Activated T-helper 2 cell treated with anti-CD3 and anti-CD28 coated beads, Interferon-gamma antibody, Interleukin-2, Interleukin-4, amounts not matched to agents 10 μg/mL and 5 μg/mL and 100 μg/mL, durations not matched to agents 14 hours and 24 hours and 36 hours (primary cell): ENCODE results near the gene CYP27B1. TPM values are rescaled to one million over a fixed set of nuclear protein-coding genes. Genes with fewer than 3 reads are reported as not detected.
"Not testable (repeated sequence)": the region's sequence is repeated elsewhere in the genome, so short reads cannot be mapped to it uniquely, and the experiment has no call there.

Source experiments
- DNase-seq: peaks from one replicate; pipeline ENCODE4 v3.0.0; 2021; ENCODE audit warnings: low spot score
- H3K27ac Mint-ChIP-seq: one replicate; pipeline ENCODE4 v1.8.0; 2021; ENCODE audit warnings: mixed read lengths
- H3K27me3 Mint-ChIP-seq: one replicate; pipeline ENCODE4 v1.8.0; 2021; ENCODE audit warnings: low read depth, mixed read lengths
- H3K36me3 Mint-ChIP-seq: one replicate; pipeline ENCODE4 v1.8.0; 2021; ENCODE audit warnings: low read depth, mixed read lengths
- H3K4me1 Mint-ChIP-seq: one replicate; pipeline ENCODE4 v1.8.0; 2021; ENCODE audit warnings: low read depth, mixed read lengths
- H3K4me3 Mint-ChIP-seq: one replicate; pipeline ENCODE4 v1.8.0; 2021; ENCODE audit warnings: low read depth, mild to moderate bottlenecking, moderate library complexity, mixed read lengths
- H3K9me3 Mint-ChIP-seq: one replicate; pipeline ENCODE4 v1.8.0; 2021; ENCODE audit warnings: mixed read lengths
- intact Hi-C: fragments of 100-400 bp; cut with micrococcal nuclease; formaldehyde crosslinking; loops from one replicate; pipeline ENCODE4 v1.15.1; 2023
- total RNA-seq: library from RNA; stranded (reverse); gene quantifications from 2 replicates; pipeline ENCODE4 v1.2.3, GENCODE V29; 2022

CYP27B1 gene
- total RNA-seq, 1 donor from 2014 or later = 13.0 TPM

DNA sequence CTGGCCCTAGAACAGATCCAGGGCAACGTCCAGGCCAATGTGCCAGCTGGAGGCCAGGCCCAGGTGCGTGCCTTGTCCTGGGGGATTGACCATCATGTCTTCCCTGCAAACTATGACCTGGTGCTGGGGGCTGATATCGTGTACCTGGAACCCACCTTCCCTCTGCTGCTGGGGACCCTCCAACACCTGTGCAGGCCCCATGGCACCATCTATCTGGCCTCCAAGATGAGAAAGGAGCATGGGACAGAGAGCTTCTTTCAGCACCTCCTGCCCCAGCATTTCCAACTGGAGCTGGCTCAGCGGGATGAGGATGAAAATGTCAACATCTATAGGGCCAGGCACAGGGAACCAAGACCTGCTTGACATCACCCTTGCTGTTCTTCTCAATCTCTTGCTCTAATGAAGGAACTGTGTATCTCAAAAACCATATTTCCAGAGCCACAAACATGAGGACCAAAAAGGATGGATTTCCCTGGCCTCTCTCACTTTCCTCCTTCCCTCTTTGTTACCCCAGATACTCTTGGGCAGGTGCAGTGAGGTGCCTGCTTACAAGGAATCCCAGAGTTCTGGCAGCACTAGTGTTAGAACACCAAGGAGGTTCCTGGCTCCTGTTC is 13.5 kb upstream of the CYP27B1 start:
- Mint-ChIP-seq H3K27ac (no peak overlapping the region), H3K27me3 (no peaks in the 10 kb centered on the region), H3K4me3 (no peak overlapping the region), H3K9me3 (no peaks in the 10 kb centered on the region), H3K36me3 (peaks cover 18% of the 10 kb centered on the region), H3K4me1 (peaks cover 25% of the 10 kb centered on the region)
- intact Hi-C loops = loop anchor here (5.0 kb wide), 1 partner anchor 67 kb away; the partner anchor contains the start of gene CTDSP2
- DNase-seq = no peak

DNA sequence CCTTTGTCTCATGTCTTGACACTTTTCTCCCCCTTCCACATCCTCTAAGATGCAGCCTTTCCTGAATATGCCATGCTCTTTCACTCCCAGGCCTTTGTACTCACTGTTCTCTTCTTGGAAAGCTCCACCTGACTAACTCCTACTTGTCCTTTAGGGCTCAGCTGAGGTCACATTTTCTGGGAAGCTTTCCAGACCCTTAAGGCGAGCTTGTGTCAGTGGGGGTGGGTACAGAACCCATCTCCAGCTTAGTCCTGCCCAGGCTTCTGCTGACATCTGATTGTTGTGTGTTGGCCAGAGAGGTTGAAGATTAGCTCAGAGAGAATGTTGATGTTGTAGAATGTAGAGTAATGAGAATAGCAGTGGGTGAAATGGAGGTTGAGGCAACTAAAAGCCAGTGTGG is 12.9 kb upstream of the CYP27B1 start:
- peaks cover 16% of the 10 kb centered on the region for H3K36me3 Mint-ChIP-seq
- H3K27me3 Mint-ChIP-seq = no peaks in the 10 kb centered on the region
- H3K9me3 Mint-ChIP-seq = no peaks in the 10 kb centered on the region
- peaks cover 25% of the 10 kb centered on the region for H3K4me1 Mint-ChIP-seq
- no peak overlapping the region for H3K27ac Mint-ChIP-seq
- intact Hi-C loops = loop anchor here (5.0 kb wide), 1 partner anchor 68 kb away; the partner anchor contains the start of gene CTDSP2
- DNase-seq = no peak
- no peak overlapping the region for H3K4me3 Mint-ChIP-seq

DNA sequence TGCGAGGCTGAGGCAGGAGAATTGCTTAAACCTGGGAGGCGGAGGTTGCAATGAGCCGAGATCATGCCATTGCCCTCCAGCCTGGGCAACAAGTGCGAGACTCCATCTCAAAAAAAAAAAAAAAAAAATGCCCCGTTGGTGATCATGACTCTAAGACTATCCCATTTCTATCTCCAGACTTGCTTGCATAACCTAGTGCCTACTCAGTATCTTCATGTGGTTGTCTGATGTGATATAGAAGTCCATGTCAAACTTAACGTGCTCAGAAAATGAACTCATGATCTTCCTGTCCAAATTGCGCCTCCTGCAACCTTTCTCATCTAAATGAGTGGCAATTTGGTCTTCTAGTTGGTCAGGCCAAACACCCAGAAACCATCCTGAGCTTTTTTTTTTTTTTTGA is 11.0 kb upstream of the CYP27B1 start:
- Mint-ChIP-seq H3K36me3 (peaks cover 10% of the 10 kb centered on the region), H3K27me3 (no peaks in the 10 kb centered on the region), H3K9me3 (no peaks in the 10 kb centered on the region), H3K4me1 (peaks cover 21% of the 10 kb centered on the region), H3K27ac (no peak overlapping the region), H3K4me3 (no peak overlapping the region)
- intact Hi-C loops = no loop called here
- no peak for DNase-seq

DNA sequence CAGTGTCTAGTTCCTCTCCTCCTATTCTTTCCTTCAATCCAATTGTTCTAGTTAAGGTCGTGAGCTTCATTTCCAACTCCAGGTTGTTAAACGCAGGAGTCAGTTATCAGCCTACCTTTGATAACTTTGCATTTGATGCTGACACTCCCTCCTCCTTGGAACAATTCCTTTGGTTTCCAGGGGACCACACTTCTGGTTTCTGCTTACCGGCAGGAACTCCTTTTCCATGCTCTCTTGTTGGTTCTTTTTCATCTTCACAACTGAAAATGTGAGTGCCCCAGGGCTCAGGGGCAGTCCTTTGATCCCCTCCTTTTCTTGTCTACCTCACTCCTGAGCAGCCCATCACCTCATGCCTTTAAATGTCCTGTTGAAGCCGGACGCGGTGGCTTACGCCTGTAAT is 10.5 kb upstream of the CYP27B1 start:
- no peak for DNase-seq
- Mint-ChIP-seq H3K4me3 (no peak overlapping the region), H3K27ac (no peak overlapping the region), H3K4me1 (peaks cover 21% of the 10 kb centered on the region), H3K9me3 (no peaks in the 10 kb centered on the region), H3K36me3 (peaks cover 8% of the 10 kb centered on the region), H3K27me3 (no peaks in the 10 kb centered on the region)
- intact Hi-C loops = no loop called here

DNA sequence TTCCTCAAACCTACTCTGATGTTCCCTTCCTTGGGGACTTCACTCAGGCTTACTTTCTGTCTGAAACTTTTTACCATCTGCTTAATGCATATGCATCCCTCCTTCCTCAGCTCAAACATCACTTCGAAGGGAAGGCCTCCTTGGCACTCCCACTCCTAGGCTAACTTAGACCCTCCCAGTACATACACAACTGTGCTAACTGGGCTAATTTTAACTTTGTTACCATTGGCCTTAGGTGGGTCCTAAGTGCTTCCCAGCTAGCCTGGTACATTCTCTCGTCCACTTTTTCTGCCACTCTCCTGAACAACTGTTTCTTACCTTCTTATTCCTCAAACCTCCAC is 9.3 kb upstream of the CYP27B1 start:
- Mint-ChIP-seq H3K36me3 (peaks cover 14% of the 10 kb centered on the region), H3K27ac (no peak overlapping the region), H3K4me1 (peaks cover 10% of the 10 kb centered on the region), H3K27me3 (no peaks in the 10 kb centered on the region), H3K9me3 (no peaks in the 10 kb centered on the region), H3K4me3 (no peak overlapping the region)
- DNase-seq = no peak
- intact Hi-C loops = no loop called here

DNA sequence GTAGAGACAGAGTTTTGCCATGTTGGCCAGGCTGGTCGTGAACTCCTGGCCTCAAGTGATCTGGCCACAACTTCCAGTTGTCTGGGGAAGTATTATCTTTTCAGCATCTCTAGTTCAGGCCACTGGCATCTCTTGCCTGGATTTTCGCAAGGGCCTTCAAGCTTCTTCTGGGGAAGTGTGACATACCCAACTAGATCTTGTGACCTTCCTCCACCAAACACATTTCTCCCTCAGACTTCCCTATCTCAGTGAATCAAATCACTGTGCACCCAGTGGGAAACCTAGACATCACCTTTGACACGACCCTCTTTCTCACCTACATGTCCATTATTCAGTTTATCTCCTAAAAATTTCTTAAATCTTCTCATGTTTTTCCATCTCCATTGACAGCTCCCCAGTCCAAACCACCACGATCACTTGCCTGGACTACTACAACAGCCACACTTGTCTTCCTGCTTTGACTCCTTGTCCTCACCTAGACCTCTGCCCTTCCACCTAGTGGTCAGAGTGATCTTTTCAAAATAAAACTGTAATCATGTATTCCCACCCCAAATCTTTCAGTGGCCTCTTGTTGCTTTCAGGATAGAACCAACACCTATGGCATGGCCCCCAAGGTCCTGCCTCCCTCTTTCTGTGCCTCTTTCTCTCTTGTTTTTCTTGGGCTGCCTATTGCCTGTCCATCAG is 8.8 kb upstream of the CYP27B1 start:
- no peaks in the 10 kb centered on the region for H3K27me3 Mint-ChIP-seq

DNA sequence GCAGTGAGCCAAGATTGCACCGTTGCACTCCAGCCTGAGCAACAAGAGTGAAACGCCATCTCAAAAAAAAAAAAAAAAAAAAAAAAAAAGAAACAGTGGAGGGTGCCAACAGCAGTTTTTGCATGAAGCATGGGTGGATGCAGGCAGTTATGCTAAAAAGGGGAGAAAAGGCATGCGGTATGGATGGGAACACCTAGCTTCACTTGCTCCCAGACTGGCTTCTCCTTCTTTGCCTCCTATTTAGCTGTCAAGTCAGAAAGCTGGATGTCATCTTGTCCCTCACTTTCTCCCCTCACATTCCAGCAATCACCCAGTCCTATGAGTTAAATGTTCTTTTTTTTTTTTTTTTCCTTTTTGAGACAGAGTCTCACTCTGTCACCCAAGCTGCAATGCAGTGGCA is 8.2 kb upstream of the CYP27B1 start:
- no peak overlapping the region for H3K4me3 Mint-ChIP-seq
- H3K27ac Mint-ChIP-seq = no peak overlapping the region
- peaks cover 11% of the 10 kb centered on the region for H3K4me1 Mint-ChIP-seq
- intact Hi-C loops = no loop called here
- H3K9me3 Mint-ChIP-seq = no peaks in the 10 kb centered on the region
- H3K27me3 Mint-ChIP-seq = no peaks in the 10 kb centered on the region
- DNase-seq = no peak
- H3K36me3 Mint-ChIP-seq = peaks cover 24% of the 10 kb centered on the region

More for the DNA sequence above, 8.8 kb upstream of the CYP27B1 start:
- H3K27ac Mint-ChIP-seq = no peak overlapping the region
- no peak overlapping the region for H3K4me3 Mint-ChIP-seq
- intact Hi-C loops = no loop called here
- peaks cover 8% of the 10 kb centered on the region for H3K4me1 Mint-ChIP-seq
- H3K9me3 Mint-ChIP-seq = no peaks in the 10 kb centered on the region
- no peak for DNase-seq
- peaks cover 18% of the 10 kb centered on the region for H3K36me3 Mint-ChIP-seq

DNA sequence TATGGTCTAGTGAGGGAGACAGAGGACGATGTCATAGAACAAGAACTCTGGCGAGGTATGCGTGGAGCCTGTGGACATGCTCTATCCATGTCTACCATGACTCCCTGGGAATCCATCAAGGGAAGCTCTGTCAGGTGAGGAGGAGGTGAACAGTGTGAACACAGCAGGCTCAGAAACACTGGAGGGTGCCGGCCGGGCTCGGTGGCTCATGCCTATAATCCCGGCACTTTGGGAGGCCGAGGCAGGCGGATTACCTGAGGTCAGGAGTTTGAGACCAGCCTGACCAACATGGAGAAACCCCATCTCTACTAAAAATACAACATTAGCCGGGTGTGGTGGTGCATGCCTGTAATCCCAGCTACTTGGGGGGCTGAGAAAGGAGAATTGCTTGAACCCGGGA is 7.8 kb upstream of the CYP27B1 start:
- H3K27me3 Mint-ChIP-seq, intact Hi-C loops, H3K9me3 Mint-ChIP-seq, H3K27ac Mint-ChIP-seq, H3K4me3 Mint-ChIP-seq, DNase-seq: not testable (repeated sequence)
- Mint-ChIP-seq H3K4me1 (peaks cover 11% of the 10 kb centered on the region), H3K36me3 (peaks cover 28% of the 10 kb centered on the region)

DNA sequence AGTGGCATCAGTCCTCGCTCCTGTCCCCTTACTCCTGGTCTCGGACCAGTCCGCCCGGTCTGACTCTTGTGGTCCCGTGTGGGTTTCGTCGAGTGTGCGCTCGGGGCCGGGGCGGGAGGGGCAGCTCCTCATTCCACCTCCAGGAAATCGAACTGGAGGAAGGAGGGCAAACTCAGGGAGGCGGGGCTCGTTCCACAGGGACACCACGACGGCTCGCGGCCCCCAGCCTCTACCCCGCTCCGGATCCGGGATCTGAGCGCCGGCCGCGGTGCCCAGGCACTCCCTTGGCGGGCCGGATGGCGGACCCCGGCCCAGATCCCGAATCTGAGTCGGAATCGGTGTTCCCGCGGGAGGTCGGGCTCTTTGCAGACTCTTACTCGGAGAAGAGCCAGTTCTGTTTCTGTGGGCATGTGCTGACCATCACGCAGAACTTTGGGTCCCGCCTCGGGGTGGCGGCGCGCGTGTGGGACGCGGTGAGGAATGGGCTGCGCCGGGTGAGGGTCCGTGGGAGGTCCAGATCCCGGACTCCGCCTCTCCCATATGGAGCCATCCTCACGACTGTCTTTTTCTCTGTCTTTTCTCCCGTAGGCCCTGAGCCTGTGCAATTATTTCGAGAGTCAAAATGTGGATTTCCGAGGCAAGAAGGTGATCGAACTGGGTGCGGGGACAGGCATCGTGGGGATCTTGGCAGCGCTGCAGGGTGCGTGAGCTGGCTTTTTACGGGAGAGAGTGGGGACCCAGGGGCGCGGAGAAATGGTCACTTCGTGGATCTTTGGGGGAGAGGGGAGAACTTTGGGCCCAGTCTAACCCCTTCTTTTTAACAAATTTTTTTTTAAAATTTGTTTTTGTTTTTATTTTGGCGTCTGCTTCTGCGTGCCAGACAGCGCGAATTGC is 5.8 kb upstream of the CYP27B1 start, which contains the start of gene EEF1AKMT3:
Gene EEF1AKMT3 (plus strand): TSS at position 186 of the 894 bp plus-strand sequence. CDS start 111 bp downstream, at position 297.
- Mint-ChIP-seq H3K9me3 (no peaks in the 10 kb centered on the region), H3K27me3 (no peaks in the 10 kb centered on the region), H3K36me3 (peaks cover 46% of the 10 kb centered on the region), H3K4me3 (peak within 1 kb of the TSS; percentile 97), H3K27ac (peak within 1 kb of the TSS; percentile 99), H3K4me1 (peaks cover 11% of the 10 kb centered on the region)
- intact Hi-C loops = loop anchor here (1.0 to 2.0 kb wide), 3 partner anchors 10 to 126 kb away; partner anchors contain the start of genes CDK4 and TSFM
- DNase-seq = peak; percentile 31

DNA sequence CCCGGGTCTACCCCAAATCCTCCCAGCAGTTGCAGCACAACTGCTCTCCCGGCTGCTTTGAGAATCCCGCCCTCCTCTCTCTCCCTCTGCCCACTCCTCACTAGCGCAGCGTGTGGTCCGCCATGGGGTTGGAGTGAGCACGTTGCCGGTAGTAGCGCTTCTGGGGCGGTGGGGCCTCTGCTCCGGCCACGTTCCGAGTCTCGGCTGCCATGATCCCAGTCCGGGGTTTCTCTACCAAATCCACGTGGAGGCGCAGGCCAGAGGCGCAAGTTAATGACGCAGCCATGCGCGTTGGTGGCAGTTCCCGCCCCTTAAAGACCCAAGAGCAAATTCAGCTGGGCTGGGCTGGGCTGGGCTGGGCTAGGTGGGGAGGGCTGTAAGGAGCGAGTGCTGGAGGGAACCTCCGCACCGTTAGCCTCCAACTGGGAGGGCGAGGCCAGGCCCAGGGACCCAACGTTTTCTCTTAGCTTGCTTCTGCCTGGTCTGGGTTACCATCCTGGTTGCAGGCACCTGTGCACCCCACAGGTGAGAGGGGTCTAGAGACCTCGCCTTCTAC is 5.1 kb upstream of the CYP27B1 start, which contains the start of gene METTL1:
Gene METTL1 (minus strand): TSS at position 233 of the 556 bp plus-strand sequence. CDS start 22 bp downstream, at position 211.
- no peaks in the 10 kb centered on the region for H3K27me3 Mint-ChIP-seq
- peak within 1 kb of the TSS; percentile 99 for H3K27ac Mint-ChIP-seq
- no peaks in the 10 kb centered on the region for H3K9me3 Mint-ChIP-seq
- peak; percentile 90 for DNase-seq
- intact Hi-C loops = loop anchor here (1.0 to 2.0 kb wide), 3 partner anchors 10 to 127 kb away; partner anchors contain the start of genes CDK4 and TSFM
- H3K4me1 Mint-ChIP-seq = peaks cover 11% of the 10 kb centered on the region
- peak within 1 kb of the TSS; percentile 97 for H3K4me3 Mint-ChIP-seq
- peaks cover 43% of the 10 kb centered on the region for H3K36me3 Mint-ChIP-seq

DNA sequence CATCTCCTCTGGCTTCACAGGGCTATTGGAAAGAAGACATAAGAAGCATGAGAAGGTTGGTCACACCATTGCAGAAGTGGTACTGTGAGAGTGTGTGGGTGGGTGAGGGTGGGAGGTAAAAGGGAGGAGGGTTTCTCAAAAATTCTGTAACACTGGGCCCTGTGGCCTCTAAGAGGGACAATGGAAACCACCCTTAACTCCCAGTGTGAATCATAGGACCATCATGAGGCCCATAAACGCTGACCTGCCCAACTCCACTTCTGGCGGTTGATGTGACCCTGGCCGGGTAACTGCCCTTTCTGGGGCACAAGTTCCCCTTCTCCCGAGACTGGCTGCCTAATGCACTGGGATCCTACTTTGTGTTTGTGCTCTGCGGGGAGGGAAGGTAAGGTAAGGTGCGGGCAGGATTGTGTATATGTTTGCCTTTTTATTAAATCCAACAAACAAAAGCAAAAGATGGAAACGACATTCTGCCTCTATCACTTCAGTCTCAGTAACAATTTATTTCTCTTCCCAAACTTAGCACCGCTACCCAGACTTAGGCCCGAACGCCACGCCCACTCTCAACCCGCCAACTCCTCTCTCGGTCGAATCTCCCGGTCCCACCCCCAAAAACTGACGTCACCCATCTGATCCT is 4.5 kb upstream of the CYP27B1 start:
- Mint-ChIP-seq H3K36me3 (peaks cover 43% of the 10 kb centered on the region), H3K4me3 (peak overlapping the region; percentile 97), H3K27ac (peak overlapping the region; percentile 99), H3K4me1 (peaks cover 15% of the 10 kb centered on the region), H3K9me3 (no peaks in the 10 kb centered on the region), H3K27me3 (peaks cover 3% of the 10 kb centered on the region)
- intact Hi-C loops = no loop called here
- peak; percentile 85 for DNase-seq

DNA sequence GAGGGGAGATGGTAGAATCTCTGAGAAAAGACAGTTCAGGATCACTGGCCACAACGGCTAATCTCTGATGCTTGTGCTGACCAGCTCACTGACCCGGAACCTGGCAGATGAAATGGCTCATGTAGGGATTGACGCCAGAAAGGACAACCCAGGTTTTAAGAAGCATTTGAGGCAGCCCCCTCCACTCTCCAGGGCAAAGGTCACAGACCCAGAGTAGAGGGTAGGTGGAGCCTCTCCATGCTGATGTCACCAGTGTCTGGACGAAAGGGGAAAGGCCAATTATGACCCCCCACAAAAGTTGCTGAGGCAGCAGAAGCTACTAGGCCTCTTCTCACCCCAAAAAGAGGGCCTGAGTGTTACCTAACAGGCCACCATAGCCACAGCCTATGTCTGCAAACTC is 3.9 kb upstream of the CYP27B1 start:
- Mint-ChIP-seq H3K36me3 (peaks cover 39% of the 10 kb centered on the region), H3K9me3 (no peaks in the 10 kb centered on the region)
- DNase-seq = no peak

More for the DNA sequence above, 3.9 kb upstream of the CYP27B1 start:
- H3K27me3 Mint-ChIP-seq = peaks cover 5% of the 10 kb centered on the region
- H3K4me3 Mint-ChIP-seq = peak overlapping the region; percentile 97
- peaks cover 16% of the 10 kb centered on the region for H3K4me1 Mint-ChIP-seq
- peak overlapping the region; percentile 70 for H3K27ac Mint-ChIP-seq
- intact Hi-C loops = no loop called here
